B cell (primary cell): ENCODE measurements around the gene PIGT.

ENCODE experiments used
- EZH2 ChIP-seq: IDR thresholded peaks from 2 replicates; pipeline ENCODE4 v1.6.1; 2012; ENCODE audit warnings: borderline replicate concordance, low read depth, mild to moderate bottlenecking, moderate library complexity, low read length; ENCODE audit not compliant: insufficient read depth, poor library complexity, severe bottlenecking
- TF ChIP-seq, protein P1 (sequence below): fragments of 200-600 bp; IDR thresholded peaks from one replicate; pipeline ENCODE4 v1.8.0; 2022; ENCODE audit warnings: antibody characterized with exemption, mild to moderate bottlenecking

DNA sequence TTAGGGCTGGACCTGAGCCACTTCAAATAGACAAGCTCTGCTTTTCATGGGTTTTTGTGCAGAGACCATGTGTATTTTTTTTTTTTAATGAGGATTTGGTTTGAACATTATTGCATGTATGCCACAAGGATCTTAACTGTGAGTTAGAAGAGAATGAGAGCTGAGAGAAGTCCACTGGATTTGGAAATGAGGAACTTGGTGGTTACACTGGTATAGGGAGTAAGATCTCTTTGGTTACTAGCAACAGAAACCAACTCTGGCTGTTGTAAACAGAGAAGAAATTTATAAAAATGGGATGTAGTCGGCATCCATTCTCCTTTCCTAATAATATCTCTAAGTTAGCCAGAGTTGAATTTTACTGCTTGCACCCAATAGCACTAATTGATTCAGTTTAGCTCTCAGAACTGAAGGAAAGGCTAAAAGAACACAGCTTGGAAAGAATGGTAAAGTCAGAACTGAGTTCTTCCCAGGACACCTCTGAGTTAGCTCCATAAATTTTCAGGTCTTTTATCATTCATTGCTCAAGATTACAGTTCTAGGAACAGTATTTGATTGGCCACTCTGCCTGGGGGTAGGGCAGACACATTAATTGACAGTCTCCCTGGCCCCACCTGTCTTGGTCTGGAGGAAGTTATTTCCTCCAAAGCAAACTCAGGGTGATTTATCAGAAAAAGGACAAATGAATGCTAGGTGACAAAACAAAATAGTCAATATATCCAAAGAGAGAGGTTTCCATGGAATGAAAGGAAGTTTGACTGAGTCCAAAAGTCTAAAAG, 49.7 kb downstream of the PIGT start:
- TF ChIP-seq, protein P1, sequence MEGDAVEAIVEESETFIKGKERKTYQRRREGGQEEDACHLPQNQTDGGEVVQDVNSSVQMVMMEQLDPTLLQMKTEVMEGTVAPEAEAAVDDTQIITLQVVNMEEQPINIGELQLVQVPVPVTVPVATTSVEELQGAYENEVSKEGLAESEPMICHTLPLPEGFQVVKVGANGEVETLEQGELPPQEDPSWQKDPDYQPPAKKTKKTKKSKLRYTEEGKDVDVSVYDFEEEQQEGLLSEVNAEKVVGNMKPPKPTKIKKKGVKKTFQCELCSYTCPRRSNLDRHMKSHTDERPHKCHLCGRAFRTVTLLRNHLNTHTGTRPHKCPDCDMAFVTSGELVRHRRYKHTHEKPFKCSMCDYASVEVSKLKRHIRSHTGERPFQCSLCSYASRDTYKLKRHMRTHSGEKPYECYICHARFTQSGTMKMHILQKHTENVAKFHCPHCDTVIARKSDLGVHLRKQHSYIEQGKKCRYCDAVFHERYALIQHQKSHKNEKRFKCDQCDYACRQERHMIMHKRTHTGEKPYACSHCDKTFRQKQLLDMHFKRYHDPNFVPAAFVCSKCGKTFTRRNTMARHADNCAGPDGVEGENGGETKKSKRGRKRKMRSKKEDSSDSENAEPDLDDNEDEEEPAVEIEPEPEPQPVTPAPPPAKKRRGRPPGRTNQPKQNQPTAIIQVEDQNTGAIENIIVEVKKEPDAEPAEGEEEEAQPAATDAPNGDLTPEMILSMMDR = no peak
- no peak for TF ChIP-seq EZH2
